Measurements from ENCODE around the gene PROSER3. TPM values are rescaled to one million over a fixed set of nuclear protein-coding genes. Genes with fewer than 3 reads are reported as not detected.

Gene PROSER3
- total and polyA plus RNA-seq, 9 of the 15 experiments (the other 6 are each of a cell fraction or from before 2014, with no cell fraction given) = 1.0 to 39.5 (median 5.1) TPM

GRCh38 chr19:35719402-35720162, 38.4 kb upstream of the PROSER3 start (continued):
- TF ChIP-seq, protein P1, sequence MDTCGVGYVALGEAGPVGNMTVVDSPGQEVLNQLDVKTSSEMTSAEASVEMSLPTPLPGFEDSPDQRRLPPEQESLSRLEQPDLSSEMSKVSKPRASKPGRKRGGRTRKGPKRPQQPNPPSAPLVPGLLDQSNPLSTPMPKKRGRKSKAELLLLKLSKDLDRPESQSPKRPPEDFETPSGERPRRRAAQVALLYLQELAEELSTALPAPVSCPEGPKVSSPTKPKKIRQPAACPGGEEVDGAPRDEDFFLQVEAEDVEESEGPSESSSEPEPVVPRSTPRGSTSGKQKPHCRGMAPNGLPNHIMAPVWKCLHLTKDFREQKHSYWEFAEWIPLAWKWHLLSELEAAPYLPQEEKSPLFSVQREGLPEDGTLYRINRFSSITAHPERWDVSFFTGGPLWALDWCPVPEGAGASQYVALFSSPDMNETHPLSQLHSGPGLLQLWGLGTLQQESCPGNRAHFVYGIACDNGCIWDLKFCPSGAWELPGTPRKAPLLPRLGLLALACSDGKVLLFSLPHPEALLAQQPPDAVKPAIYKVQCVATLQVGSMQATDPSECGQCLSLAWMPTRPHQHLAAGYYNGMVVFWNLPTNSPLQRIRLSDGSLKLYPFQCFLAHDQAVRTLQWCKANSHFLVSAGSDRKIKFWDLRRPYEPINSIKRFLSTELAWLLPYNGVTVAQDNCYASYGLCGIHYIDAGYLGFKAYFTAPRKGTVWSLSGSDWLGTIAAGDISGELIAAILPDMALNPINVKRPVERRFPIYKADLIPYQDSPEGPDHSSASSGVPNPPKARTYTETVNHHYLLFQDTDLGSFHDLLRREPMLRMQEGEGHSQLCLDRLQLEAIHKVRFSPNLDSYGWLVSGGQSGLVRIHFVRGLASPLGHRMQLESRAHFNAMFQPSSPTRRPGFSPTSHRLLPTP (IDR thresholded peaks at IDR 0.05; ENCODE audit: borderline replicate concordance, extremely low read depth, insufficient read length) = no peak
- TF ChIP-seq TFAP4 (CRISPR knock-in tag; IDR thresholded peaks at IDR 0.05; ENCODE audit: borderline replicate concordance) (0 out of 2 replicates have a peak, but pooled peaks have one; percentile 16), POLR2G (IDR thresholded peaks at IDR 0.05; ENCODE audit: low read depth, low read length) (0 out of 2 replicates have a peak, but pooled peaks have one; percentile 37), RBFOX2 (IDR thresholded peaks at IDR 0.05; ENCODE audit: low read depth, low read length) (peak; percentile 64)
- TF ChIP-seq, protein P2, sequence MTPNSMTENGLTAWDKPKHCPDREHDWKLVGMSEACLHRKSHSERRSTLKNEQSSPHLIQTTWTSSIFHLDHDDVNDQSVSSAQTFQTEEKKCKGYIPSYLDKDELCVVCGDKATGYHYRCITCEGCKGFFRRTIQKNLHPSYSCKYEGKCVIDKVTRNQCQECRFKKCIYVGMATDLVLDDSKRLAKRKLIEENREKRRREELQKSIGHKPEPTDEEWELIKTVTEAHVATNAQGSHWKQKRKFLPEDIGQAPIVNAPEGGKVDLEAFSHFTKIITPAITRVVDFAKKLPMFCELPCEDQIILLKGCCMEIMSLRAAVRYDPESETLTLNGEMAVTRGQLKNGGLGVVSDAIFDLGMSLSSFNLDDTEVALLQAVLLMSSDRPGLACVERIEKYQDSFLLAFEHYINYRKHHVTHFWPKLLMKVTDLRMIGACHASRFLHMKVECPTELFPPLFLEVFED (CRISPR knock-in tag; conservative IDR thresholded peaks at IDR 0.05) = no peak

All from K562 (cell line).